Dedifferentiated amniotic fluid mesenchymal stem cell (primary cell): ENCODE measurements around the gene GCNT3.

Source experiments
- DNase-seq: peaks from one replicate; pipeline ENCODE4 v3.0.0-alpha.2; 2016; ENCODE audit errors: extremely low spot score

GCNT3 gene

GRCh38 chr15:59611276-59612260 lies at the start of gene GCNT3:
Gene GCNT3, plus strand, starts transcription at chr15:59611783. Its CDS starts 6,456 bp downstream, at chr15:59618239.
- peak; percentile 26 for DNase-seq

- DNase-seq = no peak
Measured at GRCh38 chr15:59562448-59563186, 49.0 kb upstream of the GCNT3 start.

GRCh38 chr15:59565299-59565698 lies 46.3 kb upstream of the GCNT3 start:
- no peak for DNase-seq

GRCh38 chr15:59567324-59567723 lies 44.3 kb upstream of the GCNT3 start:
- no peak for DNase-seq

GRCh38 chr15:59569477-59569876 lies 42.1 kb upstream of the GCNT3 start:
- DNase-seq = no peak

GRCh38 chr15:59570315-59570714 lies 41.3 kb upstream of the GCNT3 start:
- DNase-seq = no peak

- DNase-seq = no peak
Measured at GRCh38 chr15:59571606-59572005, 40.0 kb upstream of the GCNT3 start.

GRCh38 chr15:59583088-59583487 lies 28.5 kb upstream of the GCNT3 start:
- DNase-seq = no peak

- no peak for DNase-seq
Measured at GRCh38 chr15:59587085-59587826, 24.3 kb upstream of the GCNT3 start.

- DNase-seq = no peak
Measured at GRCh38 chr15:59590027-59590426, 21.6 kb upstream of the GCNT3 start.

GRCh38 chr15:59591356-59591755 lies 20.2 kb upstream of the GCNT3 start:
- DNase-seq = no peak

- peak; percentile 59 for DNase-seq
Measured at GRCh38 chr15:59594493-59594942, 17.1 kb upstream of the GCNT3 start.

GRCh38 chr15:59594991-59595390 lies 16.6 kb upstream of the GCNT3 start:
- DNase-seq = no peak

GRCh38 chr15:59595434-59595915 lies 16.1 kb upstream of the GCNT3 start:
- no peak for DNase-seq

GRCh38 chr15:59596640-59597039 lies 14.9 kb upstream of the GCNT3 start:
- no peak for DNase-seq

- DNase-seq = no peak
Measured at GRCh38 chr15:59598461-59598860, 13.1 kb upstream of the GCNT3 start.

GRCh38 chr15:59605994-59606393 lies 5.6 kb upstream of the GCNT3 start:
- no peak for DNase-seq

- no peak for DNase-seq
Measured at GRCh38 chr15:59609730-59610712, 1.6 kb upstream of the GCNT3 start.

GRCh38 chr15:59614153-59614552 lies 2.6 kb downstream of the GCNT3 start:
- no peak for DNase-seq

GRCh38 chr15:59615661-59616060 lies 4.1 kb downstream of the GCNT3 start:
- DNase-seq = no peak

GRCh38 chr15:59616379-59616778 lies 4.8 kb downstream of the GCNT3 start:
- no peak for DNase-seq
